ENCODE results near the gene MIPEP.
"Not testable (repeated sequence)": the region's sequence is repeated elsewhere in the genome, so short reads cannot be mapped to it uniquely, and the experiment has no call there.

The MIPEP gene

DNA sequence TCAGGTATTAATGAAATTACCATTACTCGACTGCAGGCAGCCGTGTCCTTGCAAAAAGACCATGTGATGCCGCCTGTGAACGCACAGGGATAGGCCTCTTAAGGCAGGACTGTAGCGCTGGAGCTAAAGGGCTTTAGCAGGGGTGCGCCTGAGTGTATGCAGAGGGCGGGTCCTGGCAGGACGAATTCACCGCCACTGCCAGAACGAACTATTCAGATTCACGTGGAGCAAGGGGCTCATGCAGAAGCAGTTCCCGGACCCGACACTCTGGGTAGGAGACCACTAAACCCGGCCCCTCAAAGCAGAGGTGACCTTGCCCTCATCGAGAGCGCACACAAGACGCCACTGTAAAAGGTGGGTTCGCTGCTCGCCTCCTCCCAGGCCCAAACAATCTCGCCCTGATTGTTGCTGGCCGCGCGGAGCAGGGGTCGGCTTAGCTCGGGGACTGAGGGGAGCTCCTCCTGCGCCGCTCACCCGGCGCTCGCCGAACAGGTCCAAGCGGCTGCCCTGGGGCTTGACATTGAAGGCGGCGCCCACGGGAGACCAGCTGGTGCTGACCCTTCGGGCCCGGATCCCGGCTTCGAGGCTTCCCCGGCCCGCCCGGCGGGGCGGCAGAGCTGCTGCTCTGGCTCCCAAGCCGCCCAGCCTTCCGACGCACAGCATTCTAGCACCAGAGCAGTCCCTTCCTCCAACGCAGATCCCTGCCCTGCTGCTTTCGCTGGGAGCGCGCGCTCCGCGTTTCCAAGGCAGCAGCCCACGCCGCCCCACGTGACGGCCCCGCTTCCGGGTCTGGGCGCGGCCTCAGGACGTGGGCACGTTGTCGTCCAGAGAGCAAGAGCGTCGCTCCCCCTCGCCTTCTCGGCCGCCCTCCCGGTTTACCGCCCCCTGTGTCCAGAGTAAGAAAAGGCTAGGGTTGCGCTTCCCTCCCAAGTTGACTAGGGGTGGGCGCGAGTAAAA lies at the start of gene MIPEP:
Gene MIPEP (minus strand): TSS at position 743 of the 957 bp plus-strand sequence. CDS start 80 bp downstream, at position 663.
- peak; percentile 88 to 90 for DNase-seq

DNA sequence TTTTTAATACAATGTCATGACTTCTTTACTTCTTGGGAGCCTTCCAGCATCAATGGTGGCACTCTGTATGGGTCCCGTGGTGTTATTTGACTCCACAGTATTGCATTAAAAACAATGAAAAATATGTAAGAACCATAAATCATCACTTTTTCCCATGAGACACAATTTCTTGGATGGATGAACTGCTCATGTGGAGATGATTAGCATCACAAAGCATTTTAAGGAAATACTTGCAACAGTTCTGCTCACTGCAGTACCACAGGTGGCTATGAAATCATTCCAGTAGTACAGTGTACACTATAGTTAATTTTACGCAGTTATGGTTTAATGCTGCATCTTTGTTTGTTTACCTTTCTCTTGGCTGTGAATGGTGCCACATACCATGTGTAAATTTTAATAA lies 45.3 kb upstream of the MIPEP start:
- no peak for DNase-seq

DNA sequence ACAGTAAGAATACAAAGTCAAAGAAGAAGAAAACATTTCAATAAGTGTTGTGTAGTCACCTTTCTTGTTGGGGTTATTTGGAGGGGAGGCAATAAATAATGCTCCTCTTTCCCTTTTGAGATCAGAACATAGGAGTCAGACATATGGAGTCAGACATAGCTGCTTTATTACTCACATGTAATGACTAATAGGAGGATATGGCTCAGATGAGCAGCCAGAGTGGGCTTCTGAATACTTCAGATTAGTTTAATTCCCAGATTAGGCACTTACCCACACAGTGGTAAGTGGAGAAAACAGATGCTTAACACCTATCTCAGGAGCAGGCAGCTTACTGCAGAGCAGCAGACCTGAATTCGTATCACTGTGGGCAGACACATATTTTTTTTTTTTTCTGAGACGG lies 39.8 kb upstream of the MIPEP start:
- DNase-seq: no peak

DNA sequence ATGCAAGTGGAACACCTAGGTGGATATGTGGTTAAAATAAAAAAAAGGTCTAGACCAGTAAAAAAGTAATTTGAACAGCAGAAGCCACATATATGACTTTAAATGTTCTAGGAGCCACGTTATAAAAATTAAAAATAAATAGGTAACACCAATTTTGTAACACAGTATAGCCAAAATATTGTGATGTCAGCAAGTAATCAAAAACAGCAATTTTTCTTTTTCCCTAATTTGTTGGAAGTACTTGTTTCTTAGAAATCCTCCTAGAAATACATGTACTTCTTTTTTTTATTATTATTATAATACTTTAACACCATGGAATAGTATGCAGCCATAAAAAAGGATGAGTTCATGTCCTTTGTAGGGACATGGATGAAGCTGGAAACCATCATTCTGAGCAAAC lies 33.8 kb upstream of the MIPEP start:
- no peak for DNase-seq

DNA sequence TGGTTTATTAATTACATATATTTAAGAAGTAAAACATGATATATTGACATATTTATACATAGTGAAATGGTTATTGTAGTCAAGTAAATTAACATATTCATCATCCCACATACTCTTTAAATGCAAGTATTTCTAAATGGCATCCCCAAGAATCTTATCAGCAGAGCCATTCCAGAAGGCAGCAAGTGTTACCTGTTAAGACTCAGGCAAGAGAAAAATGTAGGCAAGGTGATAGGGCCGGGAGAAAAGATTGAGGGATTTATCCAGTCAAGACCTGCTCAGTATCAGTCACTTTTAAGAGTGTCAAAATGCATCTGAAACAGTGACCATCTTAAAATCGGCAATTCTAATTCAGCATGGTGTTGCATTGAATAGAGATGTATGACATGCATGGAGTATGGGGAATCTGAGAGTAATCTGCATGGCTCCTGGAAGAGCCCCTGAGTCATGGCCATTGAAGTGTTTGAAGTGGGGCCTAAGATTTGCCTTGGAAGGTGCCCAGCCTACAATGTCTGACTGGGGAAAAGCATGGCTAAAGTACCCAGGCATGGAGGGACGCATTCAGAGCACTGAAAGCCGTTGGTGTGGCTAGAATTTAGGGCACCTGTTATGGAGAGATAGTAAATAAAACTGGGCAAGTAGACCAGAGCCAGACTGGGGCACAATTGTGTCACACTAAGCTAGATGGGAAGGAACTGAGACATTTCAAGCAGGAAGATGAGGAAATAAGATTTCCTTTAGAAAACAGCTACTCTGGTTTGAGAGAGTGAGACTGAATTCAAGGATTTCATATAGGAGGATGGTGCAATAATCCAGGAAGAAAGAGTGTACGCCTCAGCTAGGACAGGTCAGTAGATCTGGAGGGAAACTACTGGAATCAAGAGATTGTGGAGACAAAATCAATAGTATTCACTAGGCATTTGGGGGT lies 33.1 kb upstream of the MIPEP start:
- DNase-seq: no peak

DNA sequence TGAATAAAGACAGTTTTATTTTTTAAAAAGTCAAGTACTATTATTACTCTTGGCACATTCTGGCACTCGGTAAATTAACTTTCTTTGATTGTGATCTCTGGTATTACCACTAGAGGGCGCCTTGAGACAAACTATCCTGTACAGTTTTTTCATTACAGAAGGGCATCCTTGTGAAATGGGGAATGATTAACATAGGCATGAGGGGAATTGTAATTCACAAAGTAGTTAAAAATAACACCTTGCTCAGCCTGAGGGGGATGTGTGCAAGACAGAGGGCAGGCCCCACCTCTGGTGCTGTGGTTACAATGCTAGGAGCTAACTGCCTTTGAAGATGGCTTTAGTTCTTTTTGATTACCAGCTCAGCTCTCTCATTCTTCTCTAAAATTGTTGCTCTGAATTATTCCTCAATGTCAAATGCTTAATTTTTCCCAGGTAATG lies 32.3 kb upstream of the MIPEP start:
- DNase-seq: peak in 1 of 2 donors; percentile 7

DNA sequence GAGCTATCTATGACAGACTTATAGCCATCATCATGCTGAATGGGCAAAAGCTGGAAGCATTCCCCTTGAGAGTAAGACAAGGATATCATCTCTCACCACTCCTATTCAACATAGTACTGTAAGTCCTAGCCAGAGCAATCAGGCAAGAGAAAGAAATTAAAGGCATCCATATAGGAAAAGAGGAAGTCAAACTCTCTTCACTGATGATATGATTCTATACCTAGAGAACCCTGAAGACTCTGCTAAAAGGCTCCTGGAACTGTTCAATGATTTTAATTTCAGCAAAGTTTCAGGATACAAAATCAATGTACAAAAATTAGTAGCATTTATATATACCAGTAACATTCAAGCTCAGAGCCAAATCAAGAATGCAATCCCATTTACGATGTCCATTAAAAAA lies 29.8 kb upstream of the MIPEP start:
- no peak for DNase-seq

DNA sequence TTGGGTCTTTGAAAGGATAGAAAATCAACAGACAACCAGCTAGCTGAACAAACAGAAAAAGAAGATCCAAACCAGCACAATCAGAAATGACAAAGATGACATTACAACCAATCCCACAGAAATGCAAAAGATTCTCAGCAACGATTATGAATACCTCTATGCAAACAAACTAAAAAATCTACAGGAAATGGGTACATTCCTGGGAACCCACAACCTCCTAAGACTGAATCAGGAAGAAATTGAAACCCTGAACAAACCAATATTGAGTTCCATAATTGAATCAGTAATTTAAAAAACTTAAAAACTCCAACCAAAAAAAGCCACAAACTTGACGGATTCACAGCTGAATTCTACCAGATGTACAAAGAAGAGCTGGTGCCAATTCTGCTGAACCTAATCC lies 29.0 kb upstream of the MIPEP start:
- no peak for DNase-seq

DNA sequence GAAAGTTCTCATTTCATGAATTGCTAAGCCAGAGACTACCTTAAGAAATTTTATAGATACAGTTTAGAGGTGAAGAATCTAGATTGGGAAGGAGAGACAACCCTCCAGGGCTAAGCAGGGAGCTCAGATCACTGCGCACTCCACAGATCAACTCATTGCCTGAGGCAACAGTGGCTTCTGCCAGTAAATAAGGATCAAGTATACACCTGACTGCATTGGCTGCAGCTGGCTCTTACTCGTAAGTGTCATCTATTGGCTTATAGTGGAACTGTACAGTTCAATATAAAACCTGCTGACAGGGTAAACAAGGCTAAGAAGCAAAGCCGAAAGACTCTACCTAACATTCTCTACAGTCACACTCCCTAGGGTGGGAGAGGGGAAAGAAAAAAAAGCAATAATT lies 26.1 kb upstream of the MIPEP start:
- DNase-seq: no peak

DNA sequence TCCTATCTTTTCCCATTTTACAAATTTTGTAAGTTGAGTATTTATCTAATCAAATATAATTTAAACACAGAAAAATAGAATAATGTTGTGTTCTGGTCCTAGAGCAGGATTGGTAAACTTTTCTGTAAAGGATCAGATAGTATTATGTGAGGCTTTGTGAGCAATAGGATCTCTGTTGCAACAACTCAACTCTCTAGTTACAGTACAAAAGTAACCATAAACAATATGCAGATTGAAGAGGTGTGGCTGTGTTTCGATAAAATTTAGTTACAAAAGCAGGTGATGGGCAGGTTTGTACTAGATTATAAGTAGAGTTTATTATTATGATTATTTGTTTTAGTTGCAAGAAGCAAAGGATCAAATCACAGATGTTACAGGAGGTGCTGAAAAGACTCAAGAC lies 23.3 kb upstream of the MIPEP start:
- no peak for DNase-seq

DNA sequence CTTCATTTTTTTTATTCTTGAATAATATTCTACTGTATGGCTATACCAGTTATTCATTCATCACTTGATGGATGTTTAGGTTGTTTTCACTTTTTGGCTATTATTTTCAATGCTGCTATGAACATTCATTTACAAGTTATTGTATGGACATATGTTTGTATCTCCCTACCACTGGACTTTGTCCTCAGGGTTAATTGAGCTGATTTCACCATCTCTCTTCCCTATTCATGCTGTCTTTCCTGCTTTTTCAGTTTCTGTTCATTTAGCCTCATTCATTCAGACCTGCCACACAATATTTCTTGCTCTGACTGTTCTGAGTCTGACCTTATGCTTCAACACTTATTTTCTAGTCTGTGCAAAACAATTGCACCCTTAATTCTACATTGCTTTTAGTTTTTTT lies 20.4 kb upstream of the MIPEP start:
- no peak for DNase-seq

DNA sequence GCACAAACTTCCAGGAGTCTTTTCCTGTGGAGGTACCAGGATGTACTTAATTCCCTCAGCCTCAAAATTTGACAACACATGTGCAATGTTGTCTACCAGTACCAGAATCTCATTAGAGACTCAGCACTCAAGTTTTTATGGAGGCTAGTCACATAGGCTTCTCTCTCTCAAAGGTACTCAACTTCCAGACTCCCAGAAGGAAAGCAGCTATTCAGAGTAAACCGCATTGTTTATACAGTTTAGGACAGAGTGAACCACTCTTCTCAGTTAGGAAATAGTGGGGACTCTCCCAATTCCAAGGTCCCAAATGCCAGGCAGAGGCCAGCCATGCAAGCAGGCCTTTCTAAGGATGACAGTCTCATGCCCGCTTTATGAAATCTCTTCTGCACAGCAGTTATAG lies 16.6 kb upstream of the MIPEP start:
- no peak for DNase-seq

DNA sequence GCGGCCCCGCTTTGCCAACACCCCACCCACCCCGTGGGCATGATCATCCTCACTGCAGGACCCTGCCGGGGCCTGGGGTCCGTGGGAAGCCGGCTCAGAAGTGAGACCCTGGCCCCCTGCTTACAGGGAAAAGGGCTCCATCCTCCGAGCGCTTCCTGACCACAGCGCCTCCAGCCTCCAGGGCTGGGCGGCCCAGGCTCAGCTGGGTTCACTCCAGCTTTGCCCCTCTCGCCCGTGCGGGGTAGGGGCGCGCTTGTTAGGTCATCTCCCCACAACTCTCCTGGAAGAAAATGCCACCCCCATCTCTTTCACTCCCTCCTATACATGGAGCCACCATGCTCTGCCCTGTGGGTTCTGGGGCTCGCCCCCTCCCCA lies 14.7 kb upstream of the MIPEP start:
- DNase-seq: no peak

DNA sequence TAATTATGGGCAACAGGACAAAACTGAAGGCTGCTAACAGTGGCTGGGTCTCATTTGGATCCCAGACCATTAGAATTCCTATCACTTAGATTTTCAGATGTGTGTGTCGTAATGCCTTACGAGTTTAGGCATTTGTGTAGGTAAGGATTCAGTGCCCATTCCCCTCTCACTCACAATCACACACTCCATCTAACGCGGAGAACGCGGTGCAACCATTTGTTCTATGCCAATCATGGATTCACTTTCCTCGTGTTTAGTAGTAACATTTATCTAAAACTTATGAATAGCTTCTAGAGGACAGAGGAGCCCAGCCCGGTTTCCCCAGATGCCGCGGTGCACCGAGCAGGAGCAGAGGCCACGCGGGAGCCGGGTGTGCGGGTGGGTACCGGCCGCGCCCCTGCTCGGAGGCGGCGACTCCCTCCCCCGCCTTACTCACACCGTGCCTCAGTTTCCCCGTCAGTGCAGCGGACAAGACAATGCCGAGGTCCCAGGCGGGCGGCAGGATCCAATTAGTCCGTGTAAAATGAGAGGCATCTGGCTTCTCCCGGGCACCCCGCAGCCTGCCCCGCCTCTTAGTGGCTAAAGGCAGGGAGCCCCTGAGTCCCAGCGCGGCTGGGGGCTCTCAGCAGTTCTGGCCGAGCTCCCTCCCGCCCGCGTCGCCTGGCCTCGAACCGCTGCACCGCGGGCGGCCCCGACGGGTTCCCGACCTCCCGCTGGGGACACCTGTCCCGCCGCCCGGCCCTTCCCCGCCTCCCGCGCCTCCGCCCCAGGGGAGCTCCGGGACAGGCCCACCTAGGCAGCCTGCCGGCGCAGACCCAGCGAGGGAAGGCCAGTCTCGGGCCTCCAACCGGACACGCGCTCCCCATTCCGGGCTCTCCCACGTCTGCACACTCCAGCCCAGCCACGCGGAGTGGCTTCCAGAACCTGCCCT lies 14.0 kb upstream of the MIPEP start:
- no peak for DNase-seq

DNA sequence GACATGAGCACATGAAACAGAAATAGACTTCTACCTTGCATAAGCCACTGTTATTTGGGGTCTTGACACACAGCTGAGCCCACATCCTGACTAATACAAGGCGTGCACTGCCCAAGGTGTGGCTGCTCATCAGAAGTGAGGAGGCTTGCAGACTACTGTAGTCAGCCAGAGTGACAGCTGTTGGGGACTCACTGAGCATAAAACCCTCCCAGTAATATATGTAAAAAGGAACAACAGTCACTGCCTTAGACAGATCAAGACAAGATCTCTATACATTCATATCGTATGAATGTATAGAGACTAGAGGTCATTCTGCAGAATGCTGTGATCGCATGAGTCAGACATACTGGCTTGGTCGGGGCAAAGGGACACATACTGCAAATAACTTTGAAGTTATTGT lies 12.2 kb upstream of the MIPEP start:
- no peak for DNase-seq

DNA sequence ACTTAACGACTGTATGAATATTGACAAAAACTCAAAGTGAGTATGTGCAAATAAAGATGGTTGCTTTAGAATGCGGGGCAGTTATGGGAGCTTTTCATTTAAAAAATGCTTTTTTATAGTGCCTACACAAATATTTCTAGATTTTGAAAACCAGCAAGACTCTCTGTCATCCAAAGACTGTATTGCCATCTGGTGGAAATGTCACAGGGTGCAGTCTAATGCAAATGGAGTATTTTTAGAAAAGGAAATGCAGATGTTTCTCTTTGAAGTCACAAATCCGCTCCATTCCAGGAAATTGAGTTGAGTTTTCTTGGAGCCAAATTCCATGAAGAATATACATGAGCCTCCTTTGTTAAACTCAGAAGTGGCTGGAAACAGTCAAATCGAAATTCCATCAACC lies 10.4 kb upstream of the MIPEP start:
- DNase-seq: peak; percentile 18 to 43

DNA sequence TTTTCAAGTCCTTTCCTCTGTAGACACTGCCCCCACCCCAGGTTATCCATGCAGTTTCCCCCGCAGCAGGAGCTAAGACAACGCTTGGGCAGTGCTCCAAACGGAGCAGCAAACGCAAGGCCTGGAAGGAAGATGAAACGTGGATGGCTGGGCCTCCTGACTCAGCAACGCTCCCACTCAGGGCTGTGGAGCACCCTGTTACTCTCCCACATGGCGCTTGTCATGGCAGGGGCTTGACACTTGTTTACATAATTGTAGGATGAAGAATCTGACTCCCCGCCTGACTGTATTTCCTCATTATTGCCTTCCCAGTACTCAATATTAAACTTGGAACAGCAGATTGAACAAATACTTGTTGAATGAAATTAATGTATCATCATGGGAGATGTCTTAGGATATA lies 8.9 kb upstream of the MIPEP start:
- DNase-seq: no peak

DNA sequence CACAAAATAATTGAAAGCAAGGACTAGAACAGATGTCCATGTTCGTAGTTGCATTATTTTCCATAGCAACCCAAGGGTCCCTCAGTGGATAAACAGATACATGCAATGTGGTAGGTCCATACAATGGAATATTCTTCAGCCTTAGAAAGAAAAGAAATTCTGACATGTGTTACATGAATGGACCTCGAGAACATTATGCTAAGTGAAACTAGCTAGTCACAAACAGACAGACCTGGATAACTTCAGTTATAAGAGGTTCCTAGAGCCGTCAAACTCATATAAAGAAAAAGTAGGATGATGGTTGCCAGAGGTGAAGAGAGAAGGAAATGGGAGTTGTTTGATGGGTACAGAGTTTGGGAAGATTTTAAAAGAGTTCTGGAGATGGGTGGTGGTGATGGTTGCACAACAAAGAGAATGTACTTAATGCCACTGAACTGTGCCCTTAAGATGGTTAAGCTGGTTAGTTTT lies 8.3 kb upstream of the MIPEP start, which contains the start of gene C1QTNF9B:
Gene C1QTNF9B (minus strand): TSS at position 51 of the 468 bp plus-strand sequence.
- not testable (repeated sequence) for DNase-seq

DNA sequence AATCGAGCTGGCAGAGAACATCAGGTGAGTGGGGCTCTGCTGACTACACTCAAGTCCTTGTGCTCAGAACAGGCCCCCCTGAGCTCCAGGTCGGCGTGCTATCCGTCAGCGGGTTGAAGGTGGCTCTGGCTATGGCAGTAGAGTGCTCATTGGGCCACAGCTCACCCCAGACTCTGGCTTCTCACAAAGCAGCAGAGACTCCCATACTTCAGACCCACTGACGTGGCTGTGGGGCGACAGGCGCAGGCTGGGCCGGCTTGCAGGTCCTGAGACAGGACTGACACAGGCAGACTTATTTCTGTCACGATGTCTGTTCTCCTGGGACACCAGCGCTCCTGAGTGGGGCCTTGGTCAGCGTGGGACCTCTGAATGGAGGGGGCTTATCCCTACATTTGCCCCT lies 5.5 kb upstream of the MIPEP start:
- DNase-seq: not testable (repeated sequence)

DNA sequence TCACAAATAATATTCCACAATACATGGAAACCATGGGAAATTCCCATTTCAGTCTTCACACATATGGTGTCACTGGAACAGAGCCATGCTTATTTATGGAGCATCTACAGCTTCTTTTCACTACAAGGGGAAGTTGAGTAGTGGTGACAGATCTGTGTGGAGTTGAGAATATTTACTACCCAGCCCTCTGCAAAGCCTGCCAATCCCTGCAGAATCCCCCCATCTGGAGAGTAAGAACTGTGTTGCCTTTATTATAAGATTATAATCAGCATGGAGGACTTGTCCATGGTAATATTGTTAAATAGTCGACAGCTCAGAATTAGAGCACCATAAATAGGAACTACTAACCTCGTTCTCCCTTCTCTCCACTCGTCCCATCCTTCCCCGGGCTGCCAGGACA lies 4.6 kb upstream of the MIPEP start:
- not testable (repeated sequence) for DNase-seq

DNA sequence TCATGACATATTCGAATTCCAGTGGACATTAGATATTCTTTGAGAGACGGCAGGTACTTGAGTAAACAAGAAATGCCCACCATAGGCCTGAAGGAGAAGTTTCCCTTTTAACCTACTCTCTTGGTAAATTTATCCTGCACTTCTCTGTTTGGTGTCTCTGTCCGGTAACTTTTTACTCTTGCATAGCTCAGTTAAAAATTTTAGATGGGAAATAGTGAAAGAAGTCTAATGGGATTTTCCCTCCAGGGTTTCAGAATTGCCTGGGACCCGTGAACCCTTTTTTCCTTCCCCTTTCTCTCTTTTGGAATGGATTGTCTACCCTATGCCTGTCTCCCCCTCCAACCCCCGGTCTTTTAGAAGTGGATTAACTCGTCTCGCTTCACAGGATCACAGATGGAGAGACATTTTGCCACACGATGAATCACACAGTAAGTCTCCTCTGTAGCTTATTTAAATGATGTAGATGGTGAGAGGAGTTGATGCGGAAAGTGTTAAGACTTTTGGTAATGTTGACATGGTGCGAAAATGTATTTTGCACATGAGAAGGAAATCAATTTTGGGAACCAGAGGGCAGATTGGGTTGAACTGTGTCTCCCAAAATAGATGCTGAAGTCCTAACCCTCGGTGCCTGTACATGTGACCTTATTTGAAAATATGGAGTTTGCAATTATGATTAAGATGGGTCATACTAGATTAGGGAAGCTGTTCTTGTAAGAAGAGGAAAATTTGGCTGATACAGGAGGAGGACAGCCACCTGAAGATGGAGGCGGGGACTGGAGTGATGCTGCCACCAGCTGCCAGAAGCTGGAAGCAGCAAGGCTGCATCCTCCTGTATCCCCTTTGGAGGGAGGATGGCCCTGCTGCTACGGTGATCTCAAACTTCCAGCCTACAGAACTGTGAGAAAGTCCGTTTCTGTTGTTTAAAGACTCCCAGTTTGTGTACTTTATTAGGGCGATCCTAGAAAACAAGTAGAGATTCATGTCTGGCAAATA lies 711 bp upstream of the MIPEP start:
- no peak for DNase-seq

Data from activated CD4-positive, alpha-beta T cell treated with anti-CD3 and anti-CD28 coated beads for 4 hours (primary cell).